Endodermal cell (in vitro differentiated cells): Measurements from ENCODE around the gene KLK7. TPM values are rescaled to one million over a fixed set of nuclear protein-coding genes. Genes with fewer than 3 reads are reported as not detected.

ENCODE experiments used
- DNase-seq: peaks from one replicate; pipeline ENCODE4 v3.0.0-alpha.2; 2017
- H3K27ac ChIP-seq: 2 replicates; pipeline ENCODE4 v1.5.1; 2013; ENCODE audit warnings: mild to moderate bottlenecking, low read depth, low read length, moderate library complexity
- H3K27me3 ChIP-seq: 2 replicates; pipeline ENCODE4 v1.6.1; 2013; ENCODE audit warnings: mild to moderate bottlenecking, low read length, moderate library complexity; ENCODE audit not compliant: insufficient read depth, control insufficient read depth, poor library complexity, severe bottlenecking
- H3K36me3 ChIP-seq: 2 replicates; pipeline ENCODE4 v1.7.0; 2013; ENCODE audit warnings: mild to moderate bottlenecking, low read length, moderate library complexity; ENCODE audit not compliant: control insufficient read depth, insufficient read depth
- H3K4me1 ChIP-seq: one replicate; pipeline ENCODE4 v1.7.0; 2013; ENCODE audit warnings: low read length; ENCODE audit not compliant: control insufficient read depth, insufficient read depth
- H3K4me3 ChIP-seq: 2 replicates; pipeline ENCODE4 v1.5.1; 2013; ENCODE audit warnings: mild to moderate bottlenecking, low read length, moderate library complexity
- H3K9ac ChIP-seq: 2 replicates; pipeline ENCODE4 v1.6.1; 2013; ENCODE audit warnings: mild to moderate bottlenecking, low read length, moderate library complexity; ENCODE audit not compliant: poor library complexity, severe bottlenecking; ENCODE audit errors: extremely low read depth
- H3K9me3 ChIP-seq: 2 replicates; pipeline ENCODE4 v1.6.1; 2013; ENCODE audit warnings: mild to moderate bottlenecking, low read length, moderate library complexity; ENCODE audit not compliant: control insufficient read depth
- H3K27ac Mint-ChIP-seq: 2 replicates; pipeline ENCODE4 v1.8.0; 2020; ENCODE audit warnings: mixed read lengths
- H3K27me3 Mint-ChIP-seq: 2 replicates; pipeline ENCODE4 v1.8.0; 2021; ENCODE audit warnings: mild to moderate bottlenecking, mixed read lengths; ENCODE audit not compliant: insufficient read depth
- H3K36me3 Mint-ChIP-seq: 2 replicates; pipeline ENCODE4 v1.8.0; 2020; ENCODE audit warnings: low read depth, mixed read lengths
- H3K4me1 Mint-ChIP-seq: 2 replicates; pipeline ENCODE4 v1.8.0; 2020; ENCODE audit warnings: mixed read lengths
- H3K4me3 Mint-ChIP-seq: 2 replicates; pipeline ENCODE4 v1.8.0; 2020; ENCODE audit warnings: mild to moderate bottlenecking, moderate library complexity, mixed read lengths
- H3K9me3 Mint-ChIP-seq: 2 replicates; pipeline ENCODE4 v1.8.0; 2020; ENCODE audit warnings: mild to moderate bottlenecking, mixed read lengths
- CTCF ChIP-seq: fragments of 200-600 bp; sonication (generic); conservative IDR thresholded peaks from 2 replicates; pipeline ENCODE4 v1.5.0; 2021; ENCODE audit warnings: antibody characterized with exemption, mild to moderate bottlenecking
- WGBS, 2 experiments: methylation state at CpG; one replicate each; pipeline versions ENCODE4 v1.1.5 to v1.1.7; 2013; ENCODE audit warnings: missing lambda C conversion rate in 2 of 2, mixed read lengths in 1 of 2; ENCODE audit not compliant: insufficient coverage in 1 of 2, insufficient read length in 1 of 2; 5-methylcytosine and 5-hydroxymethylcytosine counted together
- total RNA-seq, 2 donors: library from RNA; stranded (reverse); fragmentation: NEBNext Ultra II Directional in 1 of 2; extraction: Animal tissue kit (Norgen Biotek cat#: 25700) in 1 of 2; gene quantifications; 2 replicates in 1 of 2; 3 replicates in 1 of 2; pipeline ENCODE4 v1.2.1, GENCODE V29; 2021

KLK7 gene
- total RNA-seq, 2 donors from 2014 or later: not detected

DNA sequence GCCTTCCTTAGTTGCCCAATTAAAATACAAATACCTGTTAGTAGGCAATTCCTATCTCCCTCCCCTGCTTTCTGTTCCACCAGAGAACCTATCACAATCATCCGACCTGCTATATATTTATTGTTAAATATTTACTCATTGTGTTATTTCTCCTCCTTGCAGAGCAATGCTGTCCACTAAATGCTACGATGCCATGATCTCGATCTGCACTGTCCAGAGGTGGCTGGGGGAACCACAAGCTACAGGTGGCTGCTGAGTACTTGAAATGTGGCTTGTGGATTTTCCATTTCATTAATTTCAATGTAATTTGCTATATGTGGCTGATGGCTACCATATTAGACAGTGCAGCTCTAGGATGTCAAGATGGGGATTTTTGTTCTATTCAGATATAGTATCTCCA, 19.5 kb downstream of the KLK7 start:
- H3K27me3 Mint-ChIP-seq: peaks cover 42% of the 10 kb centered on the region
- no peak overlapping the region for H3K4me3 ChIP-seq
- H3K27me3 ChIP-seq: no peaks in the 10 kb centered on the region
- no peak overlapping the region for H3K27ac Mint-ChIP-seq
- no peaks in the 10 kb centered on the region for H3K36me3 ChIP-seq
- WGBS, 2 experiments: 100% methylated on average over 2 of the region's 3 CpGs; no CpG with 5 or more reads in 1 of the 2 experiments
- no peaks in the 10 kb centered on the region for H3K36me3 Mint-ChIP-seq
- peaks cover 4% of the 10 kb centered on the region for H3K9me3 Mint-ChIP-seq
- H3K4me1 Mint-ChIP-seq: peaks cover 2% of the 10 kb centered on the region
- H3K9me3 ChIP-seq: no peaks in the 10 kb centered on the region
- no peaks in the 10 kb centered on the region for H3K4me1 ChIP-seq
- no peak for DNase-seq
- TF ChIP-seq CTCF: no peak
- H3K27ac ChIP-seq: no peak overlapping the region
- no peak overlapping the region for H3K4me3 Mint-ChIP-seq
- H3K9ac ChIP-seq: no peak overlapping the region

GRCh38 chr19:50963381-50963780, 20.3 kb downstream of the KLK7 start:
- Mint-ChIP-seq H3K4me3 (no peak overlapping the region), H3K9me3 (peaks cover 4% of the 10 kb centered on the region), H3K27me3 (peaks cover 51% of the 10 kb centered on the region), H3K4me1 (peaks cover 2% of the 10 kb centered on the region), H3K27ac (no peak overlapping the region), H3K36me3 (no peaks in the 10 kb centered on the region)
- no peaks in the 10 kb centered on the region for H3K36me3 ChIP-seq
- WGBS, 2 experiments: 83 to 94% methylated on average over 5 to 6 of the region's 6 CpGs
- no peaks in the 10 kb centered on the region for H3K4me1 ChIP-seq
- no peak overlapping the region for H3K27ac ChIP-seq
- H3K27me3 ChIP-seq: no peaks in the 10 kb centered on the region
- H3K9me3 ChIP-seq: no peaks in the 10 kb centered on the region
- DNase-seq: no peak
- no peak overlapping the region for H3K9ac ChIP-seq
- H3K4me3 ChIP-seq: no peak overlapping the region
- TF ChIP-seq CTCF: no peak

- no peak for TF ChIP-seq CTCF
- H3K27me3 Mint-ChIP-seq: peaks cover 58% of the 10 kb centered on the region
- H3K27ac Mint-ChIP-seq: no peak overlapping the region
- H3K36me3 ChIP-seq: no peaks in the 10 kb centered on the region
- no peaks in the 10 kb centered on the region for H3K36me3 Mint-ChIP-seq
- 79 to 87% methylated on average over 1 of the region's 1 CpG for WGBS, 2 experiments
- H3K27me3 ChIP-seq: no peaks in the 10 kb centered on the region
- H3K4me3 ChIP-seq: no peak overlapping the region
- no peak for DNase-seq
- H3K9me3 ChIP-seq: no peaks in the 10 kb centered on the region
- H3K9ac ChIP-seq: no peak overlapping the region
- no peaks in the 10 kb centered on the region for H3K4me1 Mint-ChIP-seq
- no peak overlapping the region for H3K4me3 Mint-ChIP-seq
- no peaks in the 10 kb centered on the region for H3K4me1 ChIP-seq
- no peak overlapping the region for H3K27ac ChIP-seq
- H3K9me3 Mint-ChIP-seq: peaks cover 4% of the 10 kb centered on the region
These were observed 21.5 kb downstream of the KLK7 start for GRCh38 chr19:50962245-50962644.
